ENCODE results near the gene SNX4.

The SNX4 gene

DNA sequence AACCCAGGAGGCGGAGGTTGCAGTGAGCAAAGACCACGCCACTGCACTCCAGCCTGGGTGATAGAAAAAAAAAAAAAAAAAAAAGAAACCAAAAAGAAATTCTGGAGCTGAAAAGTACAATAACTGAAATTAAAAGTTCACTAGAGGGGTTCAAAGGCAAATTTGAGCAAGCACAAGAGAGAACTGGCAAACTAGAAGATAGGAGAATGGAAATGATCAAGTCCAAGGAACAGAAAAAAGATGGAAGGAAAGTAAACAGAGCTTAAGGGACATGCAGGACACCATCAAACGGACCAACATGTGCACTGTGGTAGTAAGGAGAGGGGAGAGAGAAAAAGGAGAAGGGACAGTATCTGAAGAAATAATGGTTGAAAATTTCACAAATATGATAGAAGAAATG, 12.9 kb downstream of the SNX4 start:
- Histone ChIP-seq H3K9me2 (ENCODE audit: low read depth, low read length) (no peaks in the 10 kb centered on the region), H3K79me2 (ENCODE audit: insufficient read depth, low read length) (0 out of 2 replicates have a peak, but pooled peaks cover 5% of the 10 kb centered on the region), H3F3A (ENCODE audit: insufficient read depth, low read length) (no peaks in the 10 kb centered on the region)

DNA sequence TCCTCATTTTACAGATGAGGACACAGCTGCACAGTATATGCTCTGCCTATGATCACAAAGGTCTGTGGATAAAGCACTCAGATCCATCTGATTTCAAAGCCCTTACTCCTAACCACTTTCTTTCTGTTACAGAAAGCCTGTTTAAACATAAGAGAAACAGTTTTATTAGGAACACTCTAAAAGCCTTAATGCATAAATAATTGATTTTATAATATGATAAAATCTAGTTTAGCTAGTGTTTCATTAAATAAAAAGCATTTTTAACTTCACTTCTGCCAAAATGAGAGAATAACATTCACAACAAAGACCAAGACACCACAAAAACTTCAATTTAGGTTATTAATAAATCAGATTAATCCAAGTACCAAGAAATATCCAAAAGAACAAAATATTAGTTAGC, 21.4 kb downstream of the SNX4 start:
- TF ChIP-seq, protein P1, sequence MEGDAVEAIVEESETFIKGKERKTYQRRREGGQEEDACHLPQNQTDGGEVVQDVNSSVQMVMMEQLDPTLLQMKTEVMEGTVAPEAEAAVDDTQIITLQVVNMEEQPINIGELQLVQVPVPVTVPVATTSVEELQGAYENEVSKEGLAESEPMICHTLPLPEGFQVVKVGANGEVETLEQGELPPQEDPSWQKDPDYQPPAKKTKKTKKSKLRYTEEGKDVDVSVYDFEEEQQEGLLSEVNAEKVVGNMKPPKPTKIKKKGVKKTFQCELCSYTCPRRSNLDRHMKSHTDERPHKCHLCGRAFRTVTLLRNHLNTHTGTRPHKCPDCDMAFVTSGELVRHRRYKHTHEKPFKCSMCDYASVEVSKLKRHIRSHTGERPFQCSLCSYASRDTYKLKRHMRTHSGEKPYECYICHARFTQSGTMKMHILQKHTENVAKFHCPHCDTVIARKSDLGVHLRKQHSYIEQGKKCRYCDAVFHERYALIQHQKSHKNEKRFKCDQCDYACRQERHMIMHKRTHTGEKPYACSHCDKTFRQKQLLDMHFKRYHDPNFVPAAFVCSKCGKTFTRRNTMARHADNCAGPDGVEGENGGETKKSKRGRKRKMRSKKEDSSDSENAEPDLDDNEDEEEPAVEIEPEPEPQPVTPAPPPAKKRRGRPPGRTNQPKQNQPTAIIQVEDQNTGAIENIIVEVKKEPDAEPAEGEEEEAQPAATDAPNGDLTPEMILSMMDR (IDR thresholded peaks at IDR 0.05; ENCODE audit: low read length): no peak
- no peak for TF ChIP-seq EZH2 (IDR thresholded peaks at IDR 0.05; ENCODE audit: borderline replicate concordance, low read length)
- Histone ChIP-seq H3F3A (ENCODE audit: insufficient read depth, low read length) (no peaks in the 10 kb centered on the region), H3K9me3 (ENCODE audit: low read length) (no peaks in the 10 kb centered on the region), H4K20me1 (ENCODE audit: insufficient read depth, low read length) (no peaks in the 10 kb centered on the region), H3K27me3 (ENCODE audit: insufficient read depth, low read length) (no peaks in the 10 kb centered on the region), H3K4me1 (ENCODE audit: insufficient read depth, low read length, severe bottlenecking) (no peaks in the 10 kb centered on the region), H3K9me2 (ENCODE audit: low read depth, low read length) (no peaks in the 10 kb centered on the region), H3K4me3 (ENCODE audit: low read depth, low read length, poor library complexity, severe bottlenecking) (no peak overlapping the region), H3K4me2 (ENCODE audit: low read length) (no peak overlapping the region), H3K9ac (ENCODE audit: low read length) (no peak overlapping the region), H3K36me3 (ENCODE audit: insufficient read depth, low read length) (peaks cover 66% of the 10 kb centered on the region), H3K27ac (ENCODE audit: low read depth, low read length, poor library complexity, severe bottlenecking) (no peak overlapping the region), H3K79me2 (ENCODE audit: insufficient read depth, low read length) (no peaks in the 10 kb centered on the region), H2AFZ (ENCODE audit: low read length) (no peak overlapping the region)

More for the DNA sequence above, 12.9 kb downstream of the SNX4 start:
- Histone ChIP-seq H3K9ac (ENCODE audit: low read length) (no peak overlapping the region), H3K27me3 (ENCODE audit: insufficient read depth, low read length) (no peaks in the 10 kb centered on the region), H3K27ac (ENCODE audit: low read depth, low read length, poor library complexity, severe bottlenecking) (no peak overlapping the region), H3K4me3 (ENCODE audit: low read depth, low read length, poor library complexity, severe bottlenecking) (no peak overlapping the region), H3K4me2 (ENCODE audit: low read length) (no peak overlapping the region), H3K36me3 (ENCODE audit: insufficient read depth, low read length) (peaks cover 71% of the 10 kb centered on the region), H2AFZ (ENCODE audit: low read length) (no peak overlapping the region), H4K20me1 (ENCODE audit: insufficient read depth, low read length) (no peaks in the 10 kb centered on the region), H3K9me3 (ENCODE audit: low read length) (peaks cover 5% of the 10 kb centered on the region; the same call in 1 of the 2 replicates), H3K4me1 (ENCODE audit: insufficient read depth, low read length, severe bottlenecking) (peaks cover 2% of the 10 kb centered on the region)
- TF ChIP-seq EZH2 (IDR thresholded peaks at IDR 0.05; ENCODE audit: borderline replicate concordance, low read length): no peak
- TF ChIP-seq, protein P1 (IDR thresholded peaks at IDR 0.05; ENCODE audit: low read length): no peak

DNA sequence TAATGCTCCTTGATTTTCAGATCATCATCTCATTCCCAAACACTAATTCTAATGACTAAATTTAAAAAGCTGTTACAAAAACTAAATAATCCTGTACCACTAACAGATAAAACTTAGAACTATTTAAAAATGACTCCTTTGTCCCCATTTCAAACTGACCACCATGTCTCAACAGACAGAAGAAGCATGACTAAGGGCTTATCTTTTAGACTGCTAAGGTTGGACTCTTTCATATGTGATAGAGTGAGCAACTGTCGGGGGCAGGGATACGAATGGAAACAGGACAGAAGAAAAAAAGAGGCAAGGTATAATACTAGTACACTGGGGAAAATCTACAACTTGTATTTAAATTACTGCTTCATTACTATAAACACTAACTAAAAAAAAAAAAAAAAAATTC, 23.3 kb downstream of the SNX4 start:
- peaks cover 71% of the 10 kb centered on the region for H3K36me3 ChIP-seq (ENCODE audit: insufficient read depth, low read length)

More for the DNA sequence above, 23.3 kb downstream of the SNX4 start:
- no peak overlapping the region for H3K4me3 ChIP-seq (ENCODE audit: low read depth, low read length, poor library complexity, severe bottlenecking)
- H3K9me2 ChIP-seq (ENCODE audit: low read depth, low read length): no peaks in the 10 kb centered on the region
- H3K27me3 ChIP-seq (ENCODE audit: insufficient read depth, low read length): no peaks in the 10 kb centered on the region
- TF ChIP-seq EZH2 (IDR thresholded peaks at IDR 0.05; ENCODE audit: borderline replicate concordance, low read length): no peak
- TF ChIP-seq, protein P1 (IDR thresholded peaks at IDR 0.05; ENCODE audit: low read length): no peak
- H3K79me2 ChIP-seq (ENCODE audit: insufficient read depth, low read length): no peaks in the 10 kb centered on the region
- H3K4me2 ChIP-seq (ENCODE audit: low read length): no peak overlapping the region
- H3F3A ChIP-seq (ENCODE audit: insufficient read depth, low read length): no peaks in the 10 kb centered on the region
- no peak overlapping the region for H3K9ac ChIP-seq (ENCODE audit: low read length)
- no peaks in the 10 kb centered on the region for H3K9me3 ChIP-seq (ENCODE audit: low read length)
- H3K4me1 ChIP-seq (ENCODE audit: insufficient read depth, low read length, severe bottlenecking): no peaks in the 10 kb centered on the region
- no peaks in the 10 kb centered on the region for H4K20me1 ChIP-seq (ENCODE audit: insufficient read depth, low read length)
- no peak overlapping the region for H3K27ac ChIP-seq (ENCODE audit: low read depth, low read length, poor library complexity, severe bottlenecking)
- no peak overlapping the region for H2AFZ ChIP-seq (ENCODE audit: low read length)
